Fibroblast of pulmonary artery (primary cell): ENCODE measurements around the gene ENC1.

Experiments used
- DNase-seq: peaks from one replicate; pipeline ENCODE4 v3.0.0-alpha.2; 2010; ENCODE audit warnings: low read depth
- H3K4me3 ChIP-seq: replicated peaks from 2 replicates; pipeline ENCODE4 v1.5.1; 2011; ENCODE audit warnings: low read depth, mild to moderate bottlenecking, control low read depth, low read length, moderate library complexity
- TF ChIP-seq, protein P1 (sequence below): IDR thresholded peaks from 2 replicates; pipeline ENCODE4 v1.5.1; 2011; ENCODE audit warnings: mild to moderate bottlenecking, control low read depth, low read length, inconsistent platforms; ENCODE audit errors: missing control alignments

The ENC1 gene

DNA sequence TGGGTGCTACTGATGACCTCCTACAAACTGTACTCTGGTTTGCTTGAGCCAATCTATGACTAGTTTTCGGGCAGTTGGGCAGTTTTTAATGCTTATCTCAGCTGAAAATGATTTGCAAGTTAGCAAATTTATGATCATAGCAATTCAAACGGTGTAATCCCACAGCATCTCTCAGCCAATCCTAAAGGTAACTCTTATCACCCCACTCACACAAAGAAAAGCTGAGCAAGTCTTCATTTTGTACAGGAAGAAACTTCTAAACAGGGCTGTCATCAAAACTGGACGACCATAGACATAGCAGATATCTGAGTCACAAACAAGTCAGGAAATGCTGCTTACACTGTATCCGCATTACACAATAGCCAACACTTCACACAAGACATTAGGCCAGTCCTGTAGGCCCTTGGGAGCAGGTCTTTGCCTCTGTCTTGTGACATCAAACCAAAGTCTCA is 2.6 kb upstream of the ENC1 start:
- TF ChIP-seq, protein P1, sequence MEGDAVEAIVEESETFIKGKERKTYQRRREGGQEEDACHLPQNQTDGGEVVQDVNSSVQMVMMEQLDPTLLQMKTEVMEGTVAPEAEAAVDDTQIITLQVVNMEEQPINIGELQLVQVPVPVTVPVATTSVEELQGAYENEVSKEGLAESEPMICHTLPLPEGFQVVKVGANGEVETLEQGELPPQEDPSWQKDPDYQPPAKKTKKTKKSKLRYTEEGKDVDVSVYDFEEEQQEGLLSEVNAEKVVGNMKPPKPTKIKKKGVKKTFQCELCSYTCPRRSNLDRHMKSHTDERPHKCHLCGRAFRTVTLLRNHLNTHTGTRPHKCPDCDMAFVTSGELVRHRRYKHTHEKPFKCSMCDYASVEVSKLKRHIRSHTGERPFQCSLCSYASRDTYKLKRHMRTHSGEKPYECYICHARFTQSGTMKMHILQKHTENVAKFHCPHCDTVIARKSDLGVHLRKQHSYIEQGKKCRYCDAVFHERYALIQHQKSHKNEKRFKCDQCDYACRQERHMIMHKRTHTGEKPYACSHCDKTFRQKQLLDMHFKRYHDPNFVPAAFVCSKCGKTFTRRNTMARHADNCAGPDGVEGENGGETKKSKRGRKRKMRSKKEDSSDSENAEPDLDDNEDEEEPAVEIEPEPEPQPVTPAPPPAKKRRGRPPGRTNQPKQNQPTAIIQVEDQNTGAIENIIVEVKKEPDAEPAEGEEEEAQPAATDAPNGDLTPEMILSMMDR = no peak
- DNase-seq = peak; percentile 98
- no peak overlapping the region for H3K4me3 ChIP-seq

DNA sequence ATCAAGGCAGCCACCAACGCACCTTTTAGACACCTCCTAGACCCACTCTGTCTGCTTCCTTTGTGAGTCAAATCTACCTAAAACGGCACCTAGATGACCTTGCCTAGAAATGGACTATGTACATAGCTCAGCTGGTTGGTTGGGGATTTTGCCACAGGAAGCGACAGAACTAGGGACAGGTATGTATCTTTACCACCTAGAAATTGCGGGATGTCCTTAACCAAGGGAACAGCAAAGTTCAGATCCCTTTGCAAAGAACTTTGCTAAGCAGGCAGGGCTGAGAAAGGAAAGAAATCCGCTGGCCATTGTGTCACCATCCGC is 2.0 kb upstream of the ENC1 start:
- no peak overlapping the region for H3K4me3 ChIP-seq
- no peak for DNase-seq
- TF ChIP-seq, protein P1 = no peak

DNA sequence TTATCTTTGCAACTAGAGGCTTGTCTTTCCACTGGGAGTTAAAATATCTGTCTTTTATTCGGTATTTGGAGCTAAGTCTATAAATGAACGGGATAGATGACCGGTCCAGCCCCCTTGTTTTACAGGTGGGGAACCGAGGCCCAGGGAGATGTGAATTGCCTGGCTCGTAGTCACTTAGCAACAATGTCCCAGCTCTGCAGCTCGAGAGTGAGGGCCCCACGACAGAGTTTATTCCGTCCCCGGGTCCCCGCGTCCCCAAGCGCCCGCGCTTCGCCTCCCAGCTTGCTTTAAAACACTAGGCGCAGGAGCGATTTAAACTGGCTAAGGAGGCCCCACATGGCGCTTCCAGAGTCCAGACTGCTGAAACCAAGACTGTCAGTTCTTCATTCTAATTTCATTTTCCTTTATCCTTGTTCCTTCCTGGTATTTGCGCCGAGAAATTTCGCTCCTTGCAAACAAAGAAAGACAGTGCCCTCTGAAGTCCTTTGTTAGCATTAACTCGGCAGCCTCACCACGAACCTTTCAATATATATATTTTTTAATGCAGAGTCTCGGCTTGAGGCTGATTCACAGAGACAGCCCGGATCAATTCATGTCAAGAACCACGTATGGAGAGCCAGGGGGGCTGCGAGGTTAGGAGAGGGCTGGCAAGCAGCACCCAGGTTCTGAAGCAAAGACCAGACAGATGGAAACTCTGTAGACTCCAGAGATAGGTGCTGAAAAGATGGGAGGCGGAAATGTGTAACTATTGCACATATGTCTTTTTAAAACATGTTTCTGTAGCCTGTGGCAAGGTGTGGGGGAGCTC is 1.4 kb upstream of the ENC1 start:
- H3K4me3 ChIP-seq = peak overlapping the region; percentile 93
- DNase-seq = peak; percentile 93

DNA sequence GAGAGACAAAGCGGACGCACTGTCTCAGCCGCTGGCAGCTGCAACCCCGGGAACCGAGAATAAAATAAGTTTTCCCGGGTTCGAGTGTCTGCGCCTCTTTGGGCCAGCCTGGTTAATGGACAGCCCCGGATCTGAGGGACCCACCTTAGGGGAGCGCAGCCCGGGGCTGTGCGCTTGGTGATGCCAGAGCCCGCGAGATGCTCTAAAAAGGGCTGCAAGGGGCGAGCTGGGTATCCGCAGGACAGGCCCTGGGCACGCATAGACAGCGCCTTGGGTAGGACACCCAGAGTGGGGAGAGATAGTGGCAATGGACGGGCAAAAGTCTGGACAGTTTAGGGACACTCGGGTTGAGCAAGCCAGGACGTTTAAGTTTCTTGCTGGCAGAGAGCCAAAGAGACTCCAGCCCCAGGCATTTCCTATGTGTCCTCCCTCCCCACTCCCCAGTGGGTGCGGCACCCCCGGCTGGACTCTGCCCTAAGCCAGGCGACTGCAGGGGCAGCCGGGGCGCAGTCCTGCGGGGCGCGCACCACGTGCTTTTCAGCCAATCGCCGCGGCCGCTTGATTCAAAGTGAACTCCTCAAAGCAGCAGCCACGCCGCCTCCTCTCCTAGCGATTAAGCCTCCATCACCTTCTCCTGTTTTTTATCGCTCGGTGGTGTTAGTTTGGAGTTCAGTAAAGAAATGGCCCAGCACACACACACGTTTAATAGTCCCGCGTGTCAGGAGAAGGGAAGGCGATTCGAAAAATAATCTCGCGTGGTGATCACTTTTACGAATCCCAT is 616 bp upstream of the ENC1 start:
- peak; percentile 76 for DNase-seq
- H3K4me3 ChIP-seq = peak overlapping the region; percentile 93
- TF ChIP-seq, protein P1 = no peak

More for the DNA sequence above, 1.4 kb upstream of the ENC1 start:
- TF ChIP-seq, protein P1 = peak; percentile 66

DNA sequence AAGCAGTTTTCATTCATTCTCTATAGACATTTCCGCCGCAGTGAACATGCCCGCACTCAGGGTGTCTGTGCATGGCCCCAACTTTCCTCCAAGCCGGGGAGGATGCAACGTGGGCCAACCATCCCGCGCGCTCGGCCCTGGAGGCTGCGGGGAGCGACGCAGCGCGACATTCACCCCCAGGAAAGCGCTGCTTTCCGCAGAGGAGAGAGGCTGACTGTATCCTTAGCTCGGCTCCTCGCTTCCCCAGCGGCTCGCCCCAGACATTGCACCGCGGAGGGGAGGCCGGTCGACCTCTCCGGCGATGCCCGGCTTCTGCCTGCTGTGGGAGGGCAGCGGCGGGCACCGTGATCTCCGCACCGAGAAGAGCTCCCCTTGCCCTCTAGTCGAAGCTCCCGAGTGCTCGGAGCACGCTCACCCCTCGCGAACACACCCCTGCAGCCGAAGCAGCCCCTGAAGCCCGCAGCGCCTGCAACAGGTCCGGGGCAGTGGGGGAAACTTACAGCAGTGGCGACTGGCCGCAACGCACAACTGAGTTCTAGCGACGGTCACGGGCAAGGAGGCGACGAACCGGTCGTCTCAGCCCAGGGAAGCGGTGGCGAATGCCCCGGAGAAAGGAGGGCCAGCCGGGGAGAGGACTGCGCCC is 600 bp downstream of the ENC1 start:
- DNase-seq = peak; percentile 59
- TF ChIP-seq, protein P1 = peak; percentile 25
- H3K4me3 ChIP-seq = peak overlapping the region; percentile 93

DNA sequence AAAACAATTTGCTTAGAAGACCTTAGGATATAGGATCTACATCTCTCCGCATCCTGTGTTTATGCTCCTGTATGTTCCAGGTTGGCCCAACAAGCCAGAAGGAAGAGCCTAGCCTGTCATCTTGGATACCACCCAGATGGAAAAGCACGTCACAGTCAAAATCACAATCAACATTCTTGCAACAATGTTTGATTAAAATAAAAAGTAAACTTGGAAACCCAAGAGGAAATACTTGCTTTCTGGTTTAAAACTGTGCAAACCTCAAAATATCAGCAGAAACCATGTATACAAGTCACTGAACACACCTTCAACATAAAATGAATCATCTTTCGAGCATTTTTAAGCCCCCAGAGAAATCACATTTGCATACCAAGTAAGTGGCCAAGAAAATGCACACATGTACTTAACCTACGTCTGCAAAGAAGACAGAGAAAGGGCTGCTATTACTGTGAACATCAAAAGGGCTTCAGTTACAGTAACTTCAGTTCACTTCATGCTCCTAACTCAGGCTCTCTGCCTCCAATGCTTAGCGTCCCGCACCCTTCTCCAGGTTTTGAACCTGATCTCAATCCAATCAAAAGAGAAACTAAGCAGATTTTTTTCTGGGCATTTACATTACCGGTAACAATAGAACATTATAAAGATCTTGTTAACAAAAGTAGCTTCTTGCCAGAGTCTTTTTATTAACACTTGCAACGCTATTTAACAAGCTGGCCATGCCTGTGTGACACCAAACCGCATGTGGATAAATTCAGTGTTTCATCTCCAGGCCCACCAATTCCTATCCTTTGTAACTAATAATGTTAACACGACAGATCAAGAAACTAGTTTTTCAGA is 1.3 kb downstream of the ENC1 start:
- TF ChIP-seq, protein P1 = no peak
- DNase-seq = peak; percentile 62
- peak overlapping the region; percentile 93 for H3K4me3 ChIP-seq
